SW480 (cell line): ENCODE data around the gene SLC39A11.
A peak's percentile ranks its signal among the peaks of the same experiment; 100 is the strongest.

Experiments
- DNase-seq: peaks from one replicate; pipeline ENCODE4 v3.0.0-alpha.2; 2016; ENCODE audit warnings: low spot score

Gene SLC39A11

DNA sequence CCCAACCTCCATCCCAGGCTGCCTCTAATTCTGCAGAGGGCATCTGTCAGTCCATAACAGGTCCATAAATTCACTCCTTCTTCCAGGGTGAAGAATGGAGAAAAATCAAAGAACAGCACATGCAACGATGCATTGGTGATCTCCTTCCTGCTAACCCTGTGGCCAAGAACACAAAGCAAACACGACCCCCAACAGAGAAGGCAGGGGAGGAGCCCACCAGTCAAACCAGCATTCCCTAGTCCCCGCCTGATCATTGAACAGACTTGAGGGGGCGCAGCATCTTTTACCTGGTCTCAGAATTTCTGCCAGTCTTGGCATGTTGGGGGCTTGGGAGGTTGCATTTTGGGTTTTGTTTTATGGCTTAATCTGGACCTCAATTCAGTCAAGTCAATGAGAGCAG is 476.0 kb downstream of the SLC39A11 start:
- no peak for DNase-seq

GRCh38 chr17:72615627-72615991 is 476.9 kb downstream of the SLC39A11 start:
- DNase-seq: no peak

- DNase-seq: peak; percentile 97
These were observed 477.4 kb downstream of the SLC39A11 start for GRCh38 chr17:72614871-72615626.

- peak; percentile 83 for DNase-seq
These were observed 478.0 kb downstream of the SLC39A11 start for GRCh38 chr17:72614476-72614870.

DNA sequence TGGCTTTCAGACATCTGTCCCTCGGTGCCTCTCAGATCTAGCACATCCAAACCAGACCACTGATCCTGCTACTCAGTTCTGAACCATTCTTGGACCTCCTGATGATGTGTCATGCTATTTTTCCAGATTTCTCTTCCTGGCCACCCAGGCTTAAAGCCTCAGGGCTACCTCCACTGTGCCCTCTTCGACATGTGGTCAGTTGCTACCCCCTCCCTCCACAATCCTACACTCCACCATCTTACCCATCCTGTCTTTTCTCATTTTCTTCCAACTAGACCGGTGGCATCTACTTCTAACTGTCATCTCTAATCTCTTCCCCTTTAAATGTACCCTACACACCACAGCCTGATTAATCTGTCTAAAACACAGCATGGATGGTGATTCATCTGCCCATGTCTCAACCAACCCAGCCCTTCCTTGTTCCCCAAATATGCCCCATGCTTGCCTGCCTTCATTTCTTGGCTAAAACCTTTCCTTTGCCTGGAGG is 478.6 kb downstream of the SLC39A11 start:
- DNase-seq: peak; percentile 69

DNA sequence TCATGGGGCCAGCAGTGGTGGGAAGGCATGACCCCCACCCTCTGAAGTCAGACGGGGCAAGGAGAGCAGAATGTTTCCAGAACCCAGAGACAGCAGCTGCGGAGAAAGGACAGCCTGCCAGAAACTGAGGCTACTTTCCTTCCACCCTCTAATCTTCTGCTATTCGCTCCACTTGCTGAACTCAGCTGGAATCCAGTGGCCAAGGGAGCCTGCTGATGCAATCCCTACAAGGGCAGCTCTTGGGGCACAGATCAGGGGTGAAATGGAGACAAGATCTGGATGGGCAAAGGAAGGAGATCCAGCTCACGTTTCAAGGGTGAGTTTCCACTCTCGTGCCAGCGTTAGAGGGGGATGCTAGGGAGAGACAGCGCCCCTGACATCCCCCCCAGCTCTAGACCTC is 479.1 kb downstream of the SLC39A11 start:
- peak; percentile 79 for DNase-seq

- DNase-seq: no peak
These were observed 481.3 kb downstream of the SLC39A11 start for GRCh38 chr17:72611172-72611571.

GRCh38 chr17:72609501-72609900 is 483.0 kb downstream of the SLC39A11 start:
- peak; percentile 92 for DNase-seq

DNA sequence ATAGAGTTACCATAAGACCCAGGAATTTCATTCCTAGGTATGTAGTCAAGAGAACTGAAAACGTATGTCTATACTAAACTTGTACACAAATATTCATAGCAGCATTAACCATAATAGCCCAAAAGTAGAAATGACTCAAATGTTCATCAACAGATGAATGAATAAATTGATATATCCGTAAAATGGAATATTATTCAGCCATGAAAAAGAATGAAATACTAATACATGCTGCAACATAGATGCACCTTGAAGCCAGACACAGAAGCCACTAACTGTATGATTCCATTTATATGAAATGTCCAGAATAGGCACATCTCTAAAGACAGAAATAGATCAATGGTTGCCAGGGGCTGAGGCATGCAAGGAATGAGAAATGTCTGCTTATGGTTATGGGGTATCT is 484.1 kb downstream of the SLC39A11 start:
- DNase-seq: no peak

DNA sequence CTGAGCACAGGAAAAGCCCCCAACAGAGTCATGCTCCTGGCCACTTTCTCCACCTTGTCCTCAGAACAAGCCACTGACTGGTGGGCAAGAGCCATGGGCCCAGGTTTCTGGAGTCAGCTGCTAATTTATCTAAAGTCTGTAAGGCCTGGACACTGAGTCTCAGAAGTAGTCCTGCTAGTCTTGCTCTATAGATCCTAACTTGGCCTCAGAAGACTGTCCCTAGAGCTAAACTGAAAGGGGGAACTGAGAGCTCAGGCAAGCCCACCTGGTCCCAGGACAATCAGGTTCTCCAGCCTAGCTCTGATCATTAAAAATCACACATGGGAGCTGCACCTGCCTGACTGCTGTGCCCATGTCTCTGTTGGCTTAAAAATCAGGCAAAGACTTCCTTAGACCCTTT is 485.8 kb downstream of the SLC39A11 start:
- DNase-seq: no peak

- DNase-seq: no peak
These were observed 486.9 kb downstream of the SLC39A11 start for GRCh38 chr17:72605543-72605942.

GRCh38 chr17:72604518-72604917 is 488.0 kb downstream of the SLC39A11 start:
- peak; percentile 97 for DNase-seq

DNA sequence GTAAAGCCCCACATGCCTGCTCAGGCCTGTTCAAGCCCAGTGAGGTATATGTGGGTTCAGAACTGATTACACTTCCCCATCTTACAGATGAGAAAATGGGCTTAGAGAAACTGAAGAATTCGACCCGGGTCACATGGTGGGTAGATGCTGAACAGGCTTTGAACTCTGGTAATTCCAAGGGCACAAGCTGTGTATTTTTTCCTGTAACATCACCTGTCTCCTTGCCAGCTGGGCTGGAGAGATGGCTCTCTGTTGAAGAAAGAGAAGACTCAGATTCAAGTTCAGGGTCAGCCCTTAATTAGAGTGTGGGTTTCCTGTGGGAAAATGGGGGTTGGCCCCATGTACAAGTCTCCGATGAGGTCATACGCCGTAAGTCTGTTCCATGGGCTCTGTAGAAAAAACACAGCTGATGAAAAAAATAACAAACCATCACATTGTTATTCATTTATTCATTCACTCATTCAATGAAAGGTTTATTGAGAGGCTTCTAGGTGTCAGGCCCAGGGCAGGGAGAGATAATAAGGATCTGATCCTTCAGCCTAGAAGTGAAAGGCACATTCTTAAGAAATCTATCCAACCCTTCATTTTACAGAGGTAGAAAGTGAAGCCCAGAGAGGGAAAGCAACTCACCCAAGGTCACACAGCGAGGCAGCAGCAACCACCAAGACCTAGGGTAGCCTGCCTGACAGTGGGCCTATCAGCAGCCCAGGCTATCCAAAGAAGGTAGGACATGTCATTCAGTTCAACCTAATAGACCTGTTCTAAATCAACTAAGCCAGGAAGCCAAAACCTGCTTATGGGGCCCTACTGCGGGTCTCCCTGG is 488.9 kb downstream of the SLC39A11 start:
- DNase-seq: peak; percentile 74

GRCh38 chr17:72602517-72603419 is 489.7 kb downstream of the SLC39A11 start:
- DNase-seq: peak; percentile 93

- no peak for DNase-seq
These were observed 491.6 kb downstream of the SLC39A11 start for GRCh38 chr17:72600934-72601333.

DNA sequence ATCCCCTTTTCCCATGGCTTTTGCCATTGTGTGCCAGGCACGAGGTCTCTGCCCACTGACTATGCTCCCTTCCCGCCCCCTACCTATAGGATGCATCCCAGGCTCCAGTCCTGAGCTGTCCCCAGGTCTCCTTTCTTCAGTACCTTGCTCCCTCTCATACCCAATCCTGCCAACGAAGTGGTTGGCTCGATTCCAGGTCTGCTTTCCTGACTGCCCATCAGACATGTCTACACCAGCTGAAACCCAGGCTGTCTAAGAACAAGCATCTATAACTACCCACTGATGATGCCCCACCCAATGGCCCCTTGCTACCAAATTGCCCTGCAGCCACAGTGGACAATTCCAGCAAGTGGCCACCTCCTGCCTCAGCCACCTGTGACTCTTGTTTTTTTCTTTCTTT is 492.6 kb downstream of the SLC39A11 start:
- DNase-seq: no peak

DNA sequence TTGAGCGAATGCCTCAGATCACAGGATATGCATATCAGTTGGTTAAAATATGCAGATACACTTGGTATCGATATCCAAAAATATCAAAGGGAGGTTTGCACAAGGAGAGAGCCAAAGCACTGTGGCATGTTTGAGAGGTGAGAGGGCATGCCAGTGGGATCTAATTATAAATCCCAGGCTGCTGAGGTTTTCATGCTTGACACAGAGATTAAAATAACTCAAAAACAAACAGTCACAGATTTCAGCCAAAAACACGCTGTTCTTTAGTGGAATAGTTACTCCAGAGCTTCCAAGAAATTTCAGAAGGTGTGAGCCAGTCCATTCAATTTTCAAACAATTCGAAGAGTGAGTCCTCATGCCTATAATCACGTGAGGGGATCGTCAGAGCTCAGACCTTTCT is 493.8 kb downstream of the SLC39A11 start:
- DNase-seq: no peak

- no peak for DNase-seq
These were observed 495.0 kb downstream of the SLC39A11 start for GRCh38 chr17:72597354-72598087.
